Omental fat pad (tissue), 4 donors: ENCODE measurements around the gene SPAG16. TPM values are rescaled to one million over a fixed set of nuclear protein-coding genes. Genes with fewer than 3 reads are reported as not detected.

Source experiments
- ATAC-seq: fragments of 150-250 bp; one replicate; pipeline ENCODE4 v1.9.1; 2016; ENCODE audit warnings: mild to moderate bottlenecking, moderate library complexity; ENCODE audit not compliant: low FRiP score
- DNase-seq: peaks from one replicate; pipeline ENCODE4 v3.0.0-alpha.2; 2019; ENCODE audit warnings: low spot score
- CTCF ChIP-seq, 3 donors: fragments of 450-650 bp; IDR thresholded peaks; one replicate each; pipeline ENCODE4 v1.5.1; 2016 to 2017; ENCODE audit warnings: antibody characterized with exemption in 3 of 3, mild to moderate bottlenecking in 3 of 3, moderate library complexity in 2 of 3
- total RNA-seq, 4 donors: library from RNA; depleted of rRNA; stranded (reverse); fragments of >200 nt; gene quantifications; one replicate each; pipeline ENCODE4 v1.1.0, GENCODE V29; 2016

SPAG16 gene
- total RNA-seq, 4 donors from 2014 or later, result 11.1 to 29.5 (median 13.3) TPM

DNA sequence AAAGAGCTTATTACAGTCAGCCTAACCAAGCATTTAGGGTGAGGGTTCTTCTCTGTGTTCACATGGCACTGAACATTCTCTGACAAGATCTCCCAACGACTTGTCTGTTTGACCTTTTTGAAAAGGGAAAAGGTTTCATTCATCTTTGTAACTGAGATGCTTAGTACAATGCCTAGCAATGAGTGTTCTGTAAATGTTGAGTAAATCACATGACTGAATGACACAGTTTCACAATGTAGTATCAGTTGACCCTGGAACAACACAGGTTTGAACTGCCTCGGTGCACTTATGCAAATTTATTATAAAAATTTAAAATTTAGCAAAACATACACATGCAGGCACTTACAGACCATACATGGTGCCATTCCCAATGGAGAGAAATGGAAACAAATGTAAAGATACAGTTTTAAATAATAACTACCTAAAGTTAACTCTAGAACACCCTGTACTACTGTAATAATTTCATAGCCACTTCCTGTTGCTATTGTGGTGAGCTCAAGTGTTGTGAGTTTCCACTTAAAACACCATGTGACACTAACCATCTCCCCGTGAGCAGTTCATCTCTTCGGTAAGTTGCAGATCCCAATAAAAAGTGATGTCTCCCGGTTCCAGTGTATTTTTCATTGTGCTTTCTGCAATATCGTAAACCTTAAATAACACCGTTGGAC is 1092.5 kb downstream of the SPAG16 start:
- ATAC-seq, result no peak
- TF ChIP-seq CTCF (IDR thresholded peaks at IDR 0.05), result no peak
- no peak for DNase-seq

GRCh38 chr2:214377286-214377624 is 1093.0 kb downstream of the SPAG16 start:
- TF ChIP-seq CTCF (IDR thresholded peaks at IDR 0.05), result no peak
- DNase-seq (no peak), ATAC-seq (no peak)

GRCh38 chr2:214378455-214379103 is 1094.3 kb downstream of the SPAG16 start:
- DNase-seq (no peak), ATAC-seq (no peak)
- TF ChIP-seq CTCF (IDR thresholded peaks at IDR 0.05), result no peak

GRCh38 chr2:214379227-214379626 is 1095.0 kb downstream of the SPAG16 start:
- TF ChIP-seq CTCF (IDR thresholded peaks at IDR 0.05), result no peak
- DNase-seq (no peak), ATAC-seq (no peak)

DNA sequence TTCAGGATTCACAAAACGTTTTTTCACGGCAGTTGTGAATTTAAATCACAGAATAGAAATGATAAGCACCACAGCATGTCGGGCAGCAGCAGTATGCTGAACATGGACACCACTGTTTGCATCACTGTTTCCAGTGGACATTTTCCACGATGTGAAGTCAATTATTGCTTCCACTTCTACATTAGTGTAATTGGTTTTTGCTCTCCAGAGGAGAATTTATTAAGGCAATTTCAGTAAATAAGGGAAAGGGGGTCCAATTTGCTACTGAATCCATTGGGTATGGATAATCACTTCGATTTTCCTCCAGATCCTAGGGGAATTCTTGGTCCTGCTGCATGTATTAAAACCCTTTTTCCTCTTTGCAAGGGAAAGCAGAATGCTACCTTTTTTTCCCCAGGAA is 1096.4 kb downstream of the SPAG16 start:
- ATAC-seq (no peak), DNase-seq (no peak)
- TF ChIP-seq CTCF (IDR thresholded peaks at IDR 0.05), result no peak

DNA sequence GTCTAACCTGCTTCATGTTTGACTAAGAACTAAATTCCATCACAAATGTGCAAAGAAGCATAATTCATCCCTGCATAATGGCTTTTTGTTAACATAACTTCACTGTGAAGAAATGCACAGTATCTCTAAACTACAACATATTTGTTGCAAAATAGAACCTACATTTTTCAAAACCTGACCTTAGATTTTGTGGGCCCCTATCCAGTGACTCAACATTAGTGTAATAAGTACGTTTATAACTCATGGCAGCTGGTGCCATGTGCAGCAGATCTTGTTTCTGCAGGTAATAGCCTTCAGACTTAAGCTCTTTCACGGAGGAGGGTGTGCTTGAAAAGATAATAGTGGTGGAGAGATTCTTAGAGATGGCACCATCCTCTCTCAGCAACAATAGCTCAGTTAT is 1098.0 kb downstream of the SPAG16 start:
- no peak for ATAC-seq
- TF ChIP-seq CTCF (IDR thresholded peaks at IDR 0.05), result no peak

GRCh38 chr2:214386720-214387119 is 1102.5 kb downstream of the SPAG16 start:
- no peak for TF ChIP-seq CTCF (IDR thresholded peaks at IDR 0.05)
- no peak for ATAC-seq
- DNase-seq, result no peak

More for the DNA sequence above, 1098.0 kb downstream of the SPAG16 start:
- DNase-seq, result no peak
